K562 (cell line): ENCODE measurements around the gene SPATA21. TPM values are rescaled to one million over a fixed set of nuclear protein-coding genes. Genes with fewer than 3 reads are reported as not detected.

ENCODE experiments used
- ATAC-seq: fragments of 200-7000 bp; cut with Tn5 transposase; 3 replicates; pipeline ENCODE4 v1.9.1; 2020; ENCODE audit warnings: moderate library complexity
- BruUV-seq: library from RNA; stranded (reverse); fragments of 400-500 nt; replicated peaks from 2 replicates; lab custom pipeline; 2021; lab: Mats Ljungman, UMichigan
- CTCF ChIA-PET: fragments of 300-600 bp; formaldehyde crosslinking; extraction: SDS; loops from one replicate; lab custom pipeline; 2021; ENCODE audit warnings: low intra/inter-chr PET ratio; lab: Yijun Ruan, JAX
- POLR2A ChIA-PET: fragments of 300-600, 350-650 bp; sonication (Branson Sonifier 250); formaldehyde crosslinking; extraction: SDS; loops from one replicate; lab custom pipeline; 2021; ENCODE audit warnings: antibody characterized with exemption, inconsistent platforms; lab: Yijun Ruan, JAX
- DNase-seq, 4 experiments: peaks; one replicate each; pipeline versions ENCODE4 v3.0.0 to v3.0.0-alpha.2; 2011 to 2018; ENCODE audit warnings: low spot score in 3 of 4, mixed read lengths in 3 of 4; ENCODE audit errors: extremely low read depth in 1 of 4
- FAIRE-seq: peaks from 2 replicates; lab custom pipeline; 2011; peaks lifted over from hg19 to GRCh38; lab: Jason Lieb, UNC
- H2AFZ ChIP-seq: 2 replicates; pipeline ENCODE4 v1.6.0; 2011; ENCODE audit warnings: low read depth, low read length, control low read depth, inconsistent platforms
- H3K27ac ChIP-seq: fragments of 200-600 bp; 3 replicates; pipeline ENCODE4 v1.8.0; 2011; ENCODE audit warnings: low read depth, mild to moderate bottlenecking, control low read depth, inconsistent platforms, low read length, moderate library complexity, mixed read lengths; ENCODE audit errors: extremely low read depth
- H3K27me3 ChIP-seq, 2 experiments: fragments of 300-600 bp in 1 of 2; 2 replicates in 1 of 2; 3 replicates in 1 of 2; pipeline versions ENCODE4 v1.6.0 to v1.8.0; 2011; ENCODE audit warnings: inconsistent platforms in 2 of 2, low read length in 2 of 2, mild to moderate bottlenecking in 1 of 2, mixed read lengths in 1 of 2, moderate library complexity in 1 of 2; ENCODE audit not compliant: control insufficient read depth in 2 of 2, insufficient read depth in 2 of 2
- H3K36me3 ChIP-seq: fragments of 300-600 bp; 3 replicates; pipeline ENCODE4 v1.8.0; 2011; ENCODE audit warnings: mild to moderate bottlenecking, low read length, inconsistent platforms; ENCODE audit not compliant: control insufficient read depth, insufficient read depth
- H3K4me1 ChIP-seq, 2 experiments: fragments of 200-600 bp in 1 of 2; replicated peaks in 1 of 2; 2 replicates in 1 of 2; 3 replicates in 1 of 2; pipeline versions ENCODE4 v1.5.1 to v1.8.0; 2011; ENCODE audit warnings: inconsistent platforms in 2 of 2, low read length in 2 of 2, mild to moderate bottlenecking in 1 of 2, mixed read lengths in 1 of 2, moderate library complexity in 1 of 2; ENCODE audit not compliant: control insufficient read depth in 2 of 2, insufficient read depth in 2 of 2
- H3K4me2 ChIP-seq: 2 replicates; pipeline ENCODE4 v1.6.1; 2011; ENCODE audit warnings: low read length, control low read depth, inconsistent platforms, mixed read lengths; ENCODE audit not compliant: insufficient read depth
- H3K4me3 ChIP-seq: fragments of 200-600 bp; sonication (generic), shearing (Covaris generic); 2 replicates; pipeline ENCODE4 v1.5.1; 2016; ENCODE audit warnings: control low read depth, inconsistent platforms
- H3K79me2 ChIP-seq: fragments of 200-600 bp; 3 replicates; pipeline ENCODE4 v1.8.0; 2011; ENCODE audit warnings: low read length, inconsistent platforms; ENCODE audit not compliant: control insufficient read depth, insufficient read depth
- H3K9ac ChIP-seq, 2 experiments: 2 replicates each; pipeline versions ENCODE4 v1.6.0 to v1.6.1; 2011; ENCODE audit warnings: low read depth in 2 of 2, low read length in 2 of 2, control low read depth in 1 of 2, inconsistent platforms in 1 of 2, mild to moderate bottlenecking in 1 of 2, mixed read lengths in 1 of 2; ENCODE audit not compliant: insufficient read depth in 1 of 2
- H3K9me1 ChIP-seq: one replicate; pipeline ENCODE4 v1.6.0; 2011; ENCODE audit warnings: inconsistent platforms, mild to moderate bottlenecking, low read length, moderate library complexity; ENCODE audit not compliant: control insufficient read depth, insufficient read depth
- H3K9me3 ChIP-seq: replicated peaks from 2 replicates; pipeline ENCODE4 v1.5.1; 2011; ENCODE audit warnings: low read depth, low read length, inconsistent platforms; ENCODE audit not compliant: control insufficient read depth, insufficient read depth
- H4K20me1 ChIP-seq: replicated peaks from 2 replicates; pipeline ENCODE4 v1.6.1; 2011; ENCODE audit warnings: low read length, inconsistent platforms, mixed read lengths; ENCODE audit not compliant: control insufficient read depth, insufficient read depth
- CSDE1 ChIP-seq, 2 experiments: fragments of 450-650 bp; IDR thresholded peaks; 2 replicates each; pipeline ENCODE4 v1.6.1; 2016; ENCODE audit warnings: mild to moderate bottlenecking in 1 of 2
- NCOA4 ChIP-seq: fragments of 450-650 bp; IDR thresholded peaks from 2 replicates; pipeline ENCODE4 v1.6.1; 2018; ENCODE audit warnings: mild to moderate bottlenecking; ENCODE audit not compliant: partially characterized antibody
- TRIM24 ChIP-seq, 2 experiments: fragments of 450-650 bp; IDR thresholded peaks; 2 replicates each; pipeline ENCODE4 v1.6.1; 2016
- TRIM28 ChIP-seq: fragments of 450-650 bp; IDR thresholded peaks from 2 replicates; pipeline ENCODE4 v1.6.1; 2017
- ZNF316 ChIP-seq: fragments of 450-650 bp; IDR thresholded peaks from 2 replicates; pipeline ENCODE4 v1.6.1; 2016
- WGBS: fragments of 100-300 bp; shearing (Covaris generic); methylation state at CpG from one replicate; pipeline ENCODE4 v1.1.6; 2016; ENCODE audit warnings: low coverage, mixed read lengths; ENCODE audit not compliant: insufficient coverage; ENCODE audit errors: missing lambda C conversion rate; 5-methylcytosine and 5-hydroxymethylcytosine counted together
- in situ Hi-C: fragments of 300-500 bp; cut with MboI; formaldehyde crosslinking; loops from 4 replicates; pipeline ENCODE4 v1.15.0; 2018; ENCODE audit warnings: inconsistent platforms, mixed read lengths
- intact Hi-C: fragments of 100-400 bp; cut with micrococcal nuclease; formaldehyde crosslinking; loops from 2 replicates; pipeline ENCODE4 v1.14.2; 2022
- polyA plus RNA-seq, 8 experiments: library from polyadenylated mRNA; depleted of rRNA in 4 of 8; stranded (reverse) in 5 of 8; unstranded in 3 of 8; fragments of >200 nt; fragmentation: Nextera tagmentation in 2 of 8; fragmentation: Illumina TruSeq in 1 of 8; extraction: Ambion mirVana in 2 of 8; extraction: Trizol in 1 of 8; gene quantifications; 2 replicates each; pipeline versions ENCODE4 v1.2.1 to v1.2.3, GENCODE V29; 2011 to 2014; ENCODE audit warnings: inconsistent platforms in 1 of 8, missing spikeins in 1 of 8
- total RNA-seq, 7 experiments: library from RNA; depleted of rRNA in 6 of 7; stranded (reverse); fragments of >200 nt in 6 of 7; fragmentation: Illumina TruSeq in 2 of 7; extraction: Trizol in 2 of 7; gene quantifications; 2 replicates each; pipeline versions ENCODE4 v1.2.1 to v1.2.3, GENCODE V29; 2011 to 2021; ENCODE audit warnings: low replicate concordance in 1 of 7
- TF ChIP-seq, protein P1 (sequence below): sonication (generic); formaldehyde crosslinking; IDR thresholded peaks from 2 replicates; pipeline ENCODE4 v1.4.0; 2020; ENCODE audit warnings: mild to moderate bottlenecking, missing genetic modification reagents

SPATA21 gene
- total and polyA plus RNA-seq, 9 of the 15 experiments (the other 6 are each of a cell fraction or from before 2014, with no cell fraction given) = 0.10 to 0.36 (median 0.13) TPM; not detected in 3

DNA sequence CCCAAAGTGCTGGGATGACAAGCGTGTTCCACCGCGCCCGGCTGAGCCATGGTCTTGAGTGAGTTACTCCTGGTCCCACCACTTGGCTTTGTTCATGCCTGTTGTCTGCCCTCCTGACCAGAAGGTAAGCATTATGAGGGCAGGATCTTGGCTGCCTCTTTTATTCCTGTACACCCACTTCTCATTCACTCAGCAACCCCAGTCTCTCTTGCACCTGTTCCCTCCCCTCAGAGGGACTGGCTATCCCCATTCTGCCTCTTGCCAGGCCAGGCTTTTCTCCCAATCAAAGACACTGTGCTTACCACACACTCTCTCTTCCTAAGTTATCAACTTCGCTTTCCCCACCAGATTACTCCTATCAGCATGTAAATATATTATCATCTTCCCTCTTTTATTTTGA lies 26.4 kb downstream of the SPATA21 start:
- no TSS peak for BruUV-seq
- no peak overlapping the region for H3K4me3 ChIP-seq
- ChIA-PET CTCF (no interaction called here), POLR2A (interaction anchor here (0.6 to 3.1 kb wide), 2 partner anchors 10 to 43 kb away, joined by 4 to 17 read pairs; no protein-coding TSS in a partner anchor)
- intact Hi-C loops = no loop called here
- H3K9me1 ChIP-seq = peaks cover 5% of the 10 kb centered on the region
- 79% methylated on average over 5 of the region's 5 CpGs for WGBS
- in situ Hi-C loops = no loop called here
- no peaks in the 10 kb centered on the region for H3K36me3 ChIP-seq
- FAIRE-seq (no peak), DNase-seq (no peak), ATAC-seq (no peak)
- no peak overlapping the region for H3K4me2 ChIP-seq
- no peaks in the 10 kb centered on the region for H3K9me3 ChIP-seq
- H3K27me3 ChIP-seq = no peaks in the 10 kb centered on the region; a peak in 2 of 5 replicates
- TF ChIP-seq CSDE1 (IDR thresholded peaks at IDR 0.05) = no peak
- TF ChIP-seq NCOA4 = no peak
- peak; percentile 81 for TF ChIP-seq ZNF316
- TF ChIP-seq TRIM24 (IDR thresholded peaks at IDR 0.05) = peak; percentile 35 to 56; a peak in 2 of 4 replicates
- TF ChIP-seq, protein P1, sequence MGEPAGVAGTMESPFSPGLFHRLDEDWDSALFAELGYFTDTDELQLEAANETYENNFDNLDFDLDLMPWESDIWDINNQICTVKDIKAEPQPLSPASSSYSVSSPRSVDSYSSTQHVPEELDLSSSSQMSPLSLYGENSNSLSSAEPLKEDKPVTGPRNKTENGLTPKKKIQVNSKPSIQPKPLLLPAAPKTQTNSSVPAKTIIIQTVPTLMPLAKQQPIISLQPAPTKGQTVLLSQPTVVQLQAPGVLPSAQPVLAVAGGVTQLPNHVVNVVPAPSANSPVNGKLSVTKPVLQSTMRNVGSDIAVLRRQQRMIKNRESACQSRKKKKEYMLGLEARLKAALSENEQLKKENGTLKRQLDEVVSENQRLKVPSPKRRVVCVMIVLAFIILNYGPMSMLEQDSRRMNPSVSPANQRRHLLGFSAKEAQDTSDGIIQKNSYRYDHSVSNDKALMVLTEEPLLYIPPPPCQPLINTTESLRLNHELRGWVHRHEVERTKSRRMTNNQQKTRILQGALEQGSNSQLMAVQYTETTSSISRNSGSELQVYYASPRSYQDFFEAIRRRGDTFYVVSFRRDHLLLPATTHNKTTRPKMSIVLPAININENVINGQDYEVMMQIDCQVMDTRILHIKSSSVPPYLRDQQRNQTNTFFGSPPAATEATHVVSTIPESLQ (CRISPR knock-in tag) = no peak
- TF ChIP-seq TRIM28 = peak; percentile 57; the same call in 1 of the 2 replicates
- no peak overlapping the region for H2AFZ ChIP-seq
- H3K9ac ChIP-seq = no peak overlapping the region
- H3K27ac ChIP-seq = no peak overlapping the region
- H3K4me1 ChIP-seq = peaks cover 0 to 13% of the 10 kb centered on the region in 2 experiments; a peak in 2 of 5 replicates
- no peaks in the 10 kb centered on the region for H4K20me1 ChIP-seq
- H3K79me2 ChIP-seq = no peaks in the 10 kb centered on the region
